Renal cortex interstitium (tissue), 15 donors: ENCODE results near the gene ASB7. TPM values are rescaled to one million over a fixed set of nuclear protein-coding genes. Genes with fewer than 3 reads are reported as not detected.
A peak's percentile ranks its signal among the peaks of the same experiment; 100 is the strongest.

ENCODE experiments used
- DNase-seq, 11 donors: peaks; one replicate each; pipeline ENCODE4 v3.0.0-alpha.2; 2013; ENCODE audit warnings: low read depth in 9 of 11, low spot score in 4 of 11; ENCODE audit errors: extremely low read depth in 1 of 11
- long read RNA-seq, 16 experiments: transcript quantifications; one replicate each; lab custom pipeline, GENCODE V29; 2026
- polyA plus RNA-seq, 3 donors: library from polyadenylated mRNA; unstranded; fragments of 120-200 nt; gene quantifications; one replicate each; pipeline ENCODE4 v1.2.1, GENCODE V29; 2013; ENCODE audit not compliant: insufficient read length in 3 of 3

The ASB7 gene, protein sequence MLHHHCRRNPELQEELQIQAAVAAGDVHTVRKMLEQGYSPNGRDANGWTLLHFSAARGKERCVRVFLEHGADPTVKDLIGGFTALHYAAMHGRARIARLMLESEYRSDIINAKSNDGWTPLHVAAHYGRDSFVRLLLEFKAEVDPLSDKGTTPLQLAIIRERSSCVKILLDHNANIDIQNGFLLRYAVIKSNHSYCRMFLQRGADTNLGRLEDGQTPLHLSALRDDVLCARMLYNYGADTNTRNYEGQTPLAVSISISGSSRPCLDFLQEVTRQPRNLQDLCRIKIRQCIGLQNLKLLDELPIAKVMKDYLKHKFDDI
- 10 to 100 TPM; 16.0 to 18.6 (median 16.3) TPM for polyA plus RNA-seq
- long read RNA-seq, donor 1, full-length matches to known transcripts = 3 of 3 reads
- long read RNA-seq, donor 1, partial matches to known transcripts = 0 of 3 reads
- long read RNA-seq, donor 1, other reads (novel, unspliced or antisense) = 0 of 3 reads
- long read RNA-seq, donor 2, full-length matches to known transcripts = 1 of 1 reads
- long read RNA-seq, donor 2, partial matches to known transcripts = 0 of 1 reads
- long read RNA-seq, donor 2, other reads (novel, unspliced or antisense) = 0 of 1 reads
- long read RNA-seq, donor 3, full-length matches to known transcripts = 4 of 4 reads
- long read RNA-seq, donor 3, partial matches to known transcripts = 0 of 4 reads
- long read RNA-seq, donor 3, other reads (novel, unspliced or antisense) = 0 of 4 reads
- long read RNA-seq, donor 4, full-length matches to known transcripts = 3 of 3 reads
- long read RNA-seq, donor 4, partial matches to known transcripts = 0 of 3 reads
- long read RNA-seq, donor 4, other reads (novel, unspliced or antisense) = 0 of 3 reads
- long read RNA-seq, donor 5 = 0 reads
- long read RNA-seq, donor 6, full-length matches to known transcripts = 3 of 3 reads
- long read RNA-seq, donor 6, partial matches to known transcripts = 0 of 3 reads
- long read RNA-seq, donor 6, other reads (novel, unspliced or antisense) = 0 of 3 reads
- long read RNA-seq, donor 7, full-length matches to known transcripts = 2 of 2 reads
- long read RNA-seq, donor 7, partial matches to known transcripts = 0 of 2 reads
- long read RNA-seq, donor 7, other reads (novel, unspliced or antisense) = 0 of 2 reads
- long read RNA-seq, donor 8 = 0 reads
- long read RNA-seq, donor 9, partial matches to known transcripts = 0 of 1 reads
- long read RNA-seq, donor 9, other reads (novel, unspliced or antisense) = 0 of 1 reads
- long read RNA-seq, donor 10, full-length matches to known transcripts = 3 of 3 reads
- long read RNA-seq, donor 10, partial matches to known transcripts = 0 of 3 reads
- long read RNA-seq, donor 10, other reads (novel, unspliced or antisense) = 0 of 3 reads
- long read RNA-seq, donor 11, full-length matches to known transcripts = 1 of 1 reads
- long read RNA-seq, donor 11, partial matches to known transcripts = 0 of 1 reads
- long read RNA-seq, donor 11, other reads (novel, unspliced or antisense) = 0 of 1 reads
- long read RNA-seq, donor 12, full-length matches to known transcripts = 1 of 1 reads
- long read RNA-seq, donor 12, partial matches to known transcripts = 0 of 1 reads
- long read RNA-seq, donor 12, other reads (novel, unspliced or antisense) = 0 of 1 reads
- long read RNA-seq, donor 13 = 0 reads
- long read RNA-seq, donor 14, full-length matches to known transcripts = 3 of 3 reads
- long read RNA-seq, donor 14, partial matches to known transcripts = 0 of 3 reads
- long read RNA-seq, donor 14, other reads (novel, unspliced or antisense) = 0 of 3 reads
- long read RNA-seq, donor 15, full-length matches to known transcripts = 2 of 2 reads
- long read RNA-seq, donor 15, partial matches to known transcripts = 0 of 2 reads
- long read RNA-seq, donor 15, other reads (novel, unspliced or antisense) = 0 of 2 reads
- long read RNA-seq, donor 16, full-length matches to known transcripts = 5 of 5 reads
- long read RNA-seq, donor 16, partial matches to known transcripts = 0 of 5 reads
- long read RNA-seq, donor 16, other reads (novel, unspliced or antisense) = 0 of 5 reads

DNA sequence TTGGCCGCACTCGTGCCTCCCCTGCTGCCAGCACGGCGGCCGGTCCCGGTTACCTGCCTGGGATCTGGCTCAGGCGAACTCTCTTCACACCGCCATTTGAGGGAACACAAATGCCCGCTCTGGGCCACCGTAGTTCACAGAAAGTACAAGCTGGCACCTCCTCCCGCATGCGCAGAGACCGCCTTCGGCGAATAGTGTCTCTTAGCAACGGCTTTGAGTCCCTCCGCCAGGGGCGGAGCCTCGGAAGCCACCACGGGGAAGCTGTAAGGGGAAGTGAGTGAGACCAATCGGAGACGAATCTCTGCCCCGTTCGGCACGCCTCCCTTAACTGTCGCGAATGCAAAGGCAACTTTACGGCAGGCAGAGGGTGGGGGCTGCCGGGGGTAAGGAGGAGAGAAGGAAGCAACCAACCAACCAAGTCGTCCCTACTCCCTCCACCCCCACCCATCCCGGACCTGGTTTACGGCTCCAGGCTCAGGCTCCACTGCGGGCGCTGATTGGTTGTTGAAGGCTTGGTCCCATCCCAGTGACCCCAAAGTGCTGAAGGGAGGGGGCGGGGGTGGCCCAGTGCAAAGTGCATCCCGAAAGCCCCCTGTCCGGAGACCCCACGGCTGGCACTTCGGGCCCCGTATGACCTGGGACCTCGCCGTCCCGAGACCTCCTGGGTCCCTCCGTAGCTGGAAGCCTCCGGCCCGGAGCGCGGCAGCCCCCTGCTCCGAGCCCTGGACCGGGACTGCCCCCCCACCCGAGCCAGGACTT lies at the start of gene ASB7, which contains the start of gene LINS1:
ASB7 (plus strand) TSS at position 526 of the 759 bp plus-strand sequence. CDS start 9,628 bp downstream, outside the sequence.
LINS1 (minus strand) TSS at position 121 of the 759 bp plus-strand sequence. CDS start 21,342 bp downstream, outside the sequence.
- DNase-seq = peak; percentile 100

DNA sequence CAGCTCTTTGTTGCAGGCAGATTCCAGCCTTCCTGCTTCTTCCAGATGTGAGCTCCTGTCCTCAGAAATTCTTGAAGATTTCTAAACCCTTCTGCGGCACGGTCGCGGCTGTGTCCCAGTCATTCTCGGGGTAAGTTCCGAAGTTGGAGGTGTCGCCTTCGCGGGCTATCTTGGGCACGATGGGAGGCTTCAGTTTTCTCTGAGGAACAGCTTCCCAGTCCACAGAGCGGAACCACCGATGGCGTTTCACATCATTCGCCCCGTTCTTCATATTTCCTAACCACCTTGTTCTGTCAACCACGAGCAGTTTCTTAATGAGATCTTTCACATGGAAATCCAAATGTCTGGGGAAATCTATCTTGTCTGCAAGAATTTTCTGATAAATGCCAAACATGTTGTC lies 48.9 kb upstream of the ASB7 start:
- DNase-seq = no peak

DNA sequence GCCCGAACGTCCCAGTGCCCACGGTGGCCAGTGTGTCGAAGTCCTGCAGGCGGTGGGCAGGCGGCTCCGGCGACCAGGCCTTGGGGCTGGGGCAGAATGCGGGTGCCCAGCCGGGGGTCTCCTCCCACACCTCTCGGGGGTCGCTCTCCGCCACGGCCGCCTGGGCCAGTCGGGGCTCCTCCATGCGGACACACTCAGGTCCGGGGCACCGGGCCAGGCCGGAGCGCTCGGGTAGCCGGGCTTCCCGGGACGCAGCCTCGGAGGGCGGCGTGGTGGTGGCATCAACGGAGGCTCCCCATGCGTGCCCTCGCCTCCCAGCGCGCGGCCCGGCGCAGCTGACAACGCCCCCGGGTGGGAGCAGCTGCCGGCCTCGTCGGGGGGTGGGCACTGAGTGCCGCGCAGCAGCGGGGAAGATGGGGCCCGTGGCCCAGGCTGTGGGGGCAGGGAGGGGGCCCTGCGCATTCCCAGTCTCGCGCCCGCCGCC lies 43.6 kb upstream of the ASB7 start:
- no peak for DNase-seq

DNA sequence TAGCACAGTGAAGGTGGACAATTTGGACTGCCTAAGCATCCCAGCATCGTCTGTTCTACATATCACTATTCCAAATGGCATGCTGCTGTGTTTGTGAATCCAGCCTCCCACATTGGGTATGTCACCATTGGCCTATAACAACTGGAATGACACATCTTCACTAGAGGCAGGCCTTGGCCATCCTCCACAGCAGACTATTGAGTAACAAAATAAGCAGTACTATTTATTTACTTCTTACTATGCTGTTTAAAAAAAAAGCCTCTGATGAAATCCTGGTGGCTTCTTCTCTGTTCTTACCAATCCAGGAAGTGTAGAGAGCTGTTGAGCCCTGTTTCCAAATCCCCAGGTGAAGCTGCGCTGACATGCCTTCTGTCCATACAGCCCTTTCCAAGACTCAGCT lies 43.1 kb upstream of the ASB7 start:
- DNase-seq = no peak

DNA sequence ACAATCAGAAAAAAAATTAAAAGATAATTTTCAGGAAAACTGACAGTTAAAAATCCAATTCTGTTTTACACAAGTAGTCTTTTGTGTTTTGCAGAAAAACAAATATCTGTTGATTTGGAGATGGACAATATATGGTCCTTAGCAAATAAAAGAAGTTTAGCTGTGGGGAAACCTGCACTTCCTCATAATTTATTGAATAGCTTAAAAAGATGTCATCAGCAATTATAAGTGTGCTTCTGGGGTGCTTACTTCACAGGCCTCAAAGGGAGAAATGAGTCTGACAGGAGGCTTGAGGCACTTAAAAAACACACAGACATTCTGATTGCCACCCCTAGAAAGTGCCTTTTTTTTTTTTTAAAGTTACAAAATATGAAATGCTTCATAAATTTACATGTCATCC lies 42.1 kb upstream of the ASB7 start:
- DNase-seq = no peak

DNA sequence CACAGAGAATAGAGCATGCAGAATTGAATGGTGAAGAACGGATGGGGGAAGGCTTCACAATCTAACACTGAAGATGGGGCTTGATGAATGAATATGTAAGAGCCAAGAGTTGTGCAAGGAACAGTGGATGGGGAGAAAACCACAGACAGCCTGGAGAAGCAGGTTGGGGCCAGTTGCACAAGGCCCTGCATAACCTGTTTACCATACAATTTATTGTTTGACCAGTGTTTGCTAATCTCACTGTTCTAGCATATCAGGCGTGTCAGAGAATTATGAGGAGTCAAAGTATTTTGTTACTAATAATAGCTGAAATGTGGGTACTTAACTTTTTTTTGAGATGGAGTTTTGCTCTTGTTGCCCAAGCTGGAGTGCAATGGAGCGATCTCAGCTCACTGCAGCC lies 36.8 kb upstream of the ASB7 start:
- DNase-seq = no peak

DNA sequence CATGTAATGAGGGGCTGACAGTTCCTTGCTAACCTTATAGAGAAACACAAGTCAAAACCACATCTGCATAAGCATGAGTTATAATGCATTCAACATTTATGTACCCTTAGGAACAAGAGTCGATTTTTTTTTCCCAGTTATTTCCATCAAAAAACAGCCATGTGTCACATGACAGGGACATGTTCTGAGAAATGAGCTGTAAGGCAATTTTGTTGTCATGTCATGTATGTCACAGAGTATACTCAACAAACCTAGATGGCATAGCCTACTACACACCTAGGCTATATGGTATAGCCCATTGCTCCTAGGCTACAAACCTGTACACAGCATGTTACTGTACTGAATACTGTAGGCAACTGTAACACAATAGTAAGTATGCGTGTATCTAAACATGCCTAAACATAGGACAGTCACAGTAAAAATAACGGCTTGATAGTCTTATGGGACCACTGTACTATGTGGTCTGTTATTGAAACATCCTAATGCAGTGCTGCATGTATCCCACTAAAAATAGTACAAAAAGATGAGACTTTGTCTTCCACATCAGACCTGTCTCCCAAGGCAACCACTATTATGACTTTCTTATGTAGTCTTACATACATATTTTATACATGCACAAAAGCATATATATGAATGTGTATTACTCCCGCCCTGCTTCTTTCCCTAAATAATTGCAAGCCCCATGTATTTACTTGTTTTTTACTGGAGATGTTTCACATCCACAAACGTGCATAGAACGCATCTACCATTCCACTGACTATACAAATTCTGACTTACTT lies 35.4 kb upstream of the ASB7 start:
- no peak for DNase-seq

DNA sequence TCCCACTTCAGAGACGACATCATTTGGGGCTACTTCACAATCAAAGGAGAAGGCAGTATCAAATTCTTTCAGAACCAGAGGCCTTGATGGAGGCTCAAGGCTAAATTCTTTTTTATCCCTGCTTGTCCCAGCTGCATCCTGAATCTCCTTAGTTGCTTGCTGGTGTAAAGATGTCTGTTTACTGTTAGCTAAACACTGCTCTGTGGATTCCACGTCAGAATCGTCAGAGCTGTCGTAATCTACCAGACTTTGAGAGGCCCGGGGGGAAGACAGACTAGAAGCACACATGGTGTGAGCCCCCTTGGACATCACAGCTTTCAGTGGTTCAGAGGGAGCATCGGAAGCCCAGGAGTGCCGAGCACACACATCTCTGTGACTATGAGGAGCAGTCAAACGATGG lies 33.0 kb upstream of the ASB7 start:
- no peak for DNase-seq

DNA sequence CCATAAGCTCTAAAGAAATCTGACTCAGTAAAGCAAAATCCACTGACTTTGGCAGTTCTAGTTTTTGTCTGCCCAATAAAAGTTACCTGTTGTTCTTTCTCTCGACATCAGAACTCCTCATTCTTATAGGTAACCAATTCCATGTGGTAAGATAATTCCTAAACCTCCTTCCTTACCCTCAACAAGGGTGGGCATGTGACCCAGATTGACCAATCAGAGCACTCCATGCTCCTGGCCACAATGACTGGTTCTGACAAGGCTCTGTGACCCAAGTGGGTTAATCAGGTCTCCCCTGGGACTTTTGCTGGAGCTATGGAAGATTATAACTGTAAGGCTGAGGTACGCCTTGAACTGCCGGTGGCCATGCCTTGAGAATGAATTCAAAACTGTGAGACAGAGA lies 32.1 kb upstream of the ASB7 start:
- DNase-seq = no peak

DNA sequence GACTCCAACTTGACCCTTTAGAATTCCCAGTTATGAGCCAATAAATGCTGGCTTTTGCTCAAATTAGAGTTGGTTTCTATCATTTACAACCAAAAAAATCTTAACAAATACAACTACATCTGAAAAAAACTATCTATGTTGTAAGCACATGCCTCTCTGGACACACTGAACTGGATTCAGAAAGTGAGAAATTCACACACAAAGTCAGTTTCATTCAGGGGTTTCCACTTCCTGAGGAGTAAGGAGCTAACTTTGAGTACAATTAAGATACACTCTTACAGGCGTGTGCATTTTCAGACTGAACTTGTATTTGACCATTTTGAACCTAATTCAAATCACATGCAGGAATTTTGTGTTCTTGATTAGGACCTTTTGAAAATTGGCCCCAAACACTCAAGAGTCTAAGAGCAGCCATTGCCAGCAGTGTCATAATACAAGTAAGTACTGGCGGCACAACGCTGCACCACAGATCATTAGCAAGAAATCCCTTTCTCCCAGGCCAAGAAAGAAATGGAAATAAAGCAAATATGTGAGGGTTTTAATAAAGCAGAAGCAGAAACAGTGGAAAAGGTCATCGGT lies 31.6 kb upstream of the ASB7 start:
- DNase-seq = no peak

DNA sequence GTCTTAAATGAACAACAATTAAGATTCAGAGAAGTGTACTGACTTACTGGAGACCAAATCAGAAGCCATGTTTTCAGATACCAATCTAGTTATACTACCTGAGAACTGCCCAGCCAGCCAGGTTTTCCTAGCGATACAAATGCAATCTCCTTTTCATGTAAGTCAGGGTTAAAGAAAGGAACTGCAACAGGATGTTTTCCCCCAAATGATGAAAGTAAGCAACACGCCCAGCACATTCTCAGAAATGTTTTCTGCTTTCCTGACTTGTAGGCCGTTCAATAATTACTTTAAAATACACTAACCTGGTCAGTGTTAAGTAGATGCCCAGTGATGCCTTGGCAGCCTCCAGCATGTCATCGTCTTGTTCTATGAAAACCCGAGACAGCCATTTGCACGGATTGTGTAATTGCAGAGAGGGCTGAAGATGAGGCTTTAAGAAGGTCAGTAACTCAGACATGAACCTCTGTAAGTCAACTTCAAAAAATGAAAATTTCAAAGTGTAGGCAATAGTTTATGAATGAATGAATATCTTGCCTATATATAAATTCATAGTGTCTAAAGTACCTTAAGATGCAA lies 30.7 kb upstream of the ASB7 start:
- no peak for DNase-seq

DNA sequence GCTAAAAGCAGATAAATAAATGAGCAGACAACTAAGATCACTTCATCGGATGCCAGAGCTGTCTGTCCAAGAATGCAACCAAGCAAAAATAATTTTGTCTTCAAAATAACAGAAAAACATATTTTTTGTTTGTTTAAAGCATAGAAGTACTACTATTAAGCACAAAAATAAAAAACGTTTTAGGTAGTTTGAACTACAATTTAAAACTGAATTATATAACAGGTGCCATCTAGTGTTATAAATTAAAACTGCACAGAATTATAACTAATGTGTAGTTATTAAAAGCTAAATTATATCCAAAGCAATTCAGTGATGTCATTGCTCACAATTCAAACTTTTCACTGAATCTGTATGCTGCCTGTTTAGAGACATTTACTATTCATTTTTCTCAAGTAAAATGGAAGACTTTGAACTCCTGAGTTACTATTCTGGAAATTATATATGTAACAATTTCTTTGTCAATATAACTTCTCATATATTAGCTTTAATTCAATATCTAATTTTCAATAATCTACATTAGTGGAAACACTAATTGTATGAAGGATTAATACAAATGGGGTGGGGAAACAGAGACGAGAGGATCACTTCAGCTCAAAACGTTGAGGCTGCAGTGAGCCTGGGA lies 29.9 kb upstream of the ASB7 start:
- peak in 2 of 11 donors; percentile 6 to 14 for DNase-seq

DNA sequence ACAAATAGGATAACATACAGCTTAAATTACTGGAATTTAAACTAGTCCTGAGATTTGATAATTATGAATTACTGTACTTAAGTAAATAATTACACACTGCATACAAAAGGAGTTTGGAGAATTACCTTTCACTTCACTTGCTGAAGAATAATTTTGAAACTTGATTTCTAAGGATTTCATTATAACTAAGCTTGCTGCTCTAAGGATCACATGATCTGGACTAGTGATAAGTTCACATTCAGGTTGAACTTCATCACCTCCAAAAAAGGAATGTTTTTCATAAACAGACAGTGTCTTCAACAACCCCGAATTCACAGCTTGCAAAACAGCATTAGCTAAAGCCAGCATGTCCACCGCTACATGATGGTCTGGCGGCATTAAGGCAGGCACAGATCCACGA lies 28.9 kb upstream of the ASB7 start:
- DNase-seq = no peak

DNA sequence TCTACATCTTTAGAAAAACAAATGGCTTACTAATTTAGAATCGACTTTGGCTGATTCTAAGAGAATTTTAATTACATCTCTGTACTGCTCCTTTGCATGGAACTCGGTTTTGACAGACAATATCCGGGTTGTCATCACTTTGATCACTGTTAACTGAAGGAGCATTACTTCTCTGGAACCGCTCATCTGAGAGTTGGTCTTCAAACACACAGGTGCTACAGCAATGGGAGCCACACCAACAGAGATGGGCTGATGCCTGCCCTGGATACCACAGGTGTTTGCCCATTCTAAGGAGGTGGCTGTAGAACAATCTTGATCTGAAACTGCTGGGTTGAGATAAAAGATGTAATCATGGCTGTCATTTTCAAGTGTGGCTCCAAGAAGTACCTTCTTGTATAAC lies 22.0 kb upstream of the ASB7 start:
- no peak for DNase-seq

DNA sequence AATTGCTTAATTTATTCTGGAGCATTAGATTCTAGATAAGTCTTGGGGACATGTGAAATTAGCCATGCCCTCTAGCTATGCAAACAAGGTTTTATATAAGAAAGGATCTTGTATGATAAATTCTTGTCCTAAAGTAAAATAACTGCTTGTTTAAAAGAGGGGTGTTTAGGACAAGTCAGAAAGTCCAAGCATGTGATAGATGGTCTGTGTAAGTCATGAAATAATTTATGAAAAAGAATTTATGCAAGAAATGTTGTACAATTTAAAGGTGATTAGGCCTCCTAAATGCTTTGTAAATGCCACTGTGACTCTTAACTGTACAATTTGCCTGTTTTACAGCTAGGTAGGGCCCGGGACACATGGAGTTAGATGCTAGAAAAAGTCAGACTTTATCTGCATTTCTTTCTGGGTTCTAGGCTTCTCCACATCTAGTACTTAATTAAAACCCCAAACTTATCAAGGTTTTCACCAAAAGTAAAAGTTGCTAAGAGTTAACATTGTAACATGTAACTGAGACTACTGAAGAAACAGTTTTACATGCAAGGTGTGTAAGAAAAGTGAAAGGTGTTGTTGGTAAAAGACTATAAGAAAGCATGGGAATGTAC lies 13.6 kb upstream of the ASB7 start:
- DNase-seq = no peak
